A673 (cell line): ENCODE measurements around the gene DKKL1.

Experiments used
- CTCF ChIP-seq: fragments of 300-800, 200-600 bp; sonication (generic); conservative IDR thresholded peaks from 2 replicates; pipeline ENCODE4 v1.5.1; 2017; ENCODE audit warnings: low read depth, mild to moderate bottlenecking, antibody characterized with exemption, low read length, moderate library complexity, mixed read lengths
- EZH2 ChIP-seq: fragments of 200-600 bp; sonication (generic); IDR thresholded peaks from 2 replicates; pipeline ENCODE4 v1.6.1; 2017; ENCODE audit warnings: borderline replicate concordance, low read depth, mild to moderate bottlenecking, mixed read lengths, antibody characterized with exemption, low read length; ENCODE audit not compliant: poor library complexity, severe bottlenecking

GRCh38 chr19:49362929-49363267 lies 779 bp upstream of the DKKL1 start:
- TF ChIP-seq CTCF (no peak), EZH2 (no peak)
